IMR-90 (cell line): ENCODE results near the gene BAIAP2L1. TPM values are rescaled to one million over a fixed set of nuclear protein-coding genes. Genes with fewer than 3 reads are reported as not detected.

ENCODE experiments used
- ATAC-seq: fragments of 200-7000 bp; cut with Tn5 transposase; 2 replicates; pipeline ENCODE4 v1.9.1; 2020; ENCODE audit warnings: low read depth, mild to moderate bottlenecking, moderate library complexity
- BruUV-seq: library from RNA; stranded (reverse); fragments of 400-500 nt; replicated peaks from 2 replicates; lab custom pipeline; 2021; lab: Mats Ljungman, UMichigan
- CTCF ChIA-PET: fragments of 300-600 bp; formaldehyde crosslinking; extraction: SDS; loops from one replicate; lab custom pipeline; 2021; ENCODE audit warnings: antibody characterized with exemption; lab: Yijun Ruan, JAX
- POLR2A ChIA-PET: fragments of 300-600 bp; sonication (Branson Sonifier 250); formaldehyde crosslinking; loops from one replicate; lab custom pipeline; 2022; ENCODE audit warnings: antibody characterized with exemption; ENCODE audit not compliant: unreplicated experiment; lab: Charles Lee
- DNase-seq: peaks from one replicate; pipeline ENCODE4 v3.0.0; 2013
- H2AFZ ChIP-seq: replicated peaks from 2 replicates; pipeline ENCODE3; 2013; ENCODE audit warnings: low read length, mild to moderate bottlenecking; ENCODE audit not compliant: poor library complexity
- H2AK5ac ChIP-seq: 2 replicates; pipeline ENCODE4 v1.6.1; 2013; ENCODE audit warnings: low read depth, low read length, inconsistent platforms
- H2AK9ac ChIP-seq: replicated peaks from 2 replicates; pipeline ENCODE3; 2013; ENCODE audit warnings: mild to moderate bottlenecking, low read depth, low read length, moderate library complexity; ENCODE audit not compliant: poor library complexity
- H2BK120ac ChIP-seq: 2 replicates; pipeline ENCODE4 v1.6.1; 2013; ENCODE audit warnings: low read depth, low read length, inconsistent platforms
- H2BK15ac ChIP-seq: 3 replicates; pipeline ENCODE4 v1.6.1; 2013; ENCODE audit warnings: low read depth, low read length, inconsistent platforms
- H2BK20ac ChIP-seq: 2 replicates; pipeline ENCODE4 v1.6.1; 2013; ENCODE audit warnings: low read depth, mild to moderate bottlenecking, inconsistent platforms, low read length, moderate library complexity
- H2BK5ac ChIP-seq: 2 replicates; pipeline ENCODE4 v1.6.1; 2013; ENCODE audit warnings: mild to moderate bottlenecking, low read depth, low read length, inconsistent platforms; ENCODE audit not compliant: poor library complexity, severe bottlenecking
- H3K14ac ChIP-seq: replicated peaks from 2 replicates; pipeline ENCODE4 v1.6.1; 2013; ENCODE audit warnings: low read depth, low read length, inconsistent platforms
- H3K18ac ChIP-seq: 2 replicates; pipeline ENCODE4 v1.6.1; 2013; ENCODE audit warnings: low read depth, low read length, control low read depth
- H3K23ac ChIP-seq: 2 replicates; pipeline ENCODE4 v1.6.1; 2013; ENCODE audit warnings: low read depth, low read length, inconsistent platforms
- H3K27ac ChIP-seq: 2 replicates; pipeline ENCODE4 v1.5.1; 2013; ENCODE audit warnings: mild to moderate bottlenecking, control low read depth, low read length; ENCODE audit not compliant: insufficient read depth
- H3K27me3 ChIP-seq: 2 replicates; pipeline ENCODE4 v1.6.1; 2013; ENCODE audit warnings: low read length; ENCODE audit not compliant: control insufficient read depth, insufficient read depth
- H3K36me3 ChIP-seq: 2 replicates; pipeline ENCODE4 v1.6.1; 2013; ENCODE audit warnings: low read length, mixed read lengths; ENCODE audit not compliant: control insufficient read depth, insufficient read depth
- H3K4ac ChIP-seq: 2 replicates; pipeline ENCODE4 v1.6.1; 2013; ENCODE audit warnings: low read depth, low read length, inconsistent platforms
- H3K4me1 ChIP-seq: 2 replicates; pipeline ENCODE4 v1.6.1; 2013; ENCODE audit warnings: low read length, mixed read lengths; ENCODE audit not compliant: control insufficient read depth, insufficient read depth
- H3K4me2 ChIP-seq: 2 replicates; pipeline ENCODE4 v1.6.1; 2013; ENCODE audit warnings: low read depth, mild to moderate bottlenecking, control low read depth, low read length, moderate library complexity
- H3K4me3 ChIP-seq: 2 replicates; pipeline ENCODE4 v1.5.1; 2013; ENCODE audit warnings: low read depth, mild to moderate bottlenecking, control low read depth, low read length, moderate library complexity; ENCODE audit not compliant: insufficient read depth
- H3K56ac ChIP-seq: 2 replicates; pipeline ENCODE4 v1.6.1; 2013; ENCODE audit warnings: low read length, inconsistent platforms; ENCODE audit not compliant: insufficient read depth; ENCODE audit errors: extremely low read depth
- H3K79me1 ChIP-seq, 2 experiments: 2 replicates each; pipeline ENCODE4 v1.6.1; 2013; ENCODE audit warnings: low read length in 2 of 2, inconsistent platforms in 1 of 2, low read depth in 1 of 2
- H3K9ac ChIP-seq: 2 replicates; pipeline ENCODE4 v1.6.1; 2013; ENCODE audit warnings: low read depth, low read length, control low read depth
- H3K9me1 ChIP-seq: 2 replicates; pipeline ENCODE4 v1.6.1; 2013; ENCODE audit warnings: low read length, inconsistent platforms; ENCODE audit not compliant: insufficient read depth
- H3K9me3 ChIP-seq: 2 replicates; pipeline ENCODE4 v1.6.1; 2013; ENCODE audit warnings: low read length; ENCODE audit not compliant: control insufficient read depth, insufficient read depth
- H4K20me1 ChIP-seq: 2 replicates; pipeline ENCODE4 v1.6.1; 2013; ENCODE audit warnings: low read length, inconsistent platforms; ENCODE audit not compliant: insufficient read depth
- H4K5ac ChIP-seq: 2 replicates; pipeline ENCODE4 v1.6.1; 2013; ENCODE audit warnings: mild to moderate bottlenecking, low read depth, low read length, control low read depth
- H4K8ac ChIP-seq, 2 experiments: 2 replicates each; pipeline ENCODE4 v1.6.1; 2013; ENCODE audit warnings: low read depth in 2 of 2, low read length in 2 of 2, control low read depth in 1 of 2, inconsistent platforms in 1 of 2
- H4K91ac ChIP-seq: 2 replicates; pipeline ENCODE4 v1.6.1; 2013; ENCODE audit warnings: low read depth, low read length, inconsistent platforms; ENCODE audit not compliant: insufficient read depth
- BHLHE40 ChIP-seq: fragments of 150-350 bp; IDR thresholded peaks from 2 replicates; pipeline ENCODE4 v1.6.1; 2016; ENCODE audit warnings: mild to moderate bottlenecking, low read depth, low read length
- CEBPB ChIP-seq: IDR thresholded peaks from 2 replicates; pipeline ENCODE4 v1.6.1; 2012; ENCODE audit warnings: low read depth, low read length, improper control_type of control experiment
- CHD1 ChIP-seq: IDR thresholded peaks from 2 replicates; pipeline ENCODE4 v1.6.1; 2012; ENCODE audit warnings: low read depth, low read length, improper control_type of control experiment
- CTCF ChIP-seq: conservative IDR thresholded peaks from 2 replicates; pipeline ENCODE4 v1.5.1; 2012; ENCODE audit warnings: mild to moderate bottlenecking, low read depth, low read length, improper control_type of control experiment
- FOS ChIP-seq: fragments of 150-350 bp; IDR thresholded peaks from 2 replicates; pipeline ENCODE4 v1.6.1; 2016; ENCODE audit warnings: low read depth, low read length
- MAFK ChIP-seq: IDR thresholded peaks from 2 replicates; pipeline ENCODE4 v1.6.1; 2012; ENCODE audit warnings: low read depth, low read length, improper control_type of control experiment
- MAZ ChIP-seq: IDR thresholded peaks from 2 replicates; pipeline ENCODE4 v1.6.1; 2012; ENCODE audit warnings: low read depth, mild to moderate bottlenecking, low read length, improper control_type of control experiment, moderate library complexity, borderline replicate concordance
- MXI1 ChIP-seq: IDR thresholded peaks from 2 replicates; pipeline ENCODE4 v1.6.1; 2012; ENCODE audit warnings: low read depth, mild to moderate bottlenecking, low read length, moderate library complexity, borderline replicate concordance
- NFE2L2 ChIP-seq: fragments of 150-350 bp; IDR thresholded peaks from 2 replicates; pipeline ENCODE4 v1.6.1; 2016; ENCODE audit warnings: low read depth, mild to moderate bottlenecking, low read length
- POLR2A ChIP-seq: IDR thresholded peaks from 2 replicates; pipeline ENCODE4 v1.6.1; 2012; ENCODE audit warnings: mild to moderate bottlenecking, low read depth, low read length
- RAD21 ChIP-seq: IDR thresholded peaks from 2 replicates; pipeline ENCODE4 v1.6.1; 2012; ENCODE audit warnings: low read length, improper control_type of control experiment
- RCOR1 ChIP-seq: IDR thresholded peaks from 2 replicates; pipeline ENCODE4 v1.6.1; 2012; ENCODE audit warnings: mild to moderate bottlenecking, low read length, improper control_type of control experiment; ENCODE audit not compliant: insufficient replicate concordance
- RFX5 ChIP-seq: IDR thresholded peaks from 2 replicates; pipeline ENCODE4 v1.8.0; 2012; ENCODE audit warnings: low read depth, mild to moderate bottlenecking, low read length, moderate library complexity
- SMC3 ChIP-seq: fragments of 150-350 bp; IDR thresholded peaks from 2 replicates; pipeline ENCODE4 v1.6.1; 2016; ENCODE audit warnings: low read depth, mild to moderate bottlenecking, antibody characterized with exemption, low read length, moderate library complexity
- USF2 ChIP-seq: fragments of 150-350 bp; IDR thresholded peaks from 2 replicates; pipeline ENCODE4 v1.6.1; 2017; ENCODE audit warnings: mild to moderate bottlenecking, antibody characterized with exemption, low read length, low read depth
- WGBS, 2 experiments: methylation state at CpG; one replicate each; pipeline versions ENCODE4 v1.1.5 to v1.1.7; 2013; ENCODE audit warnings: missing lambda C conversion rate in 2 of 2; ENCODE audit not compliant: insufficient read length in 1 of 2; ENCODE audit errors: extremely low coverage in 2 of 2; 5-methylcytosine and 5-hydroxymethylcytosine counted together
- dilution Hi-C: fragments of 300-500 bp; cut with HindIII; formaldehyde crosslinking; loops from one replicate; pipeline ENCODE4 v1.14.3; 2018; ENCODE audit warnings: low sequenced_read_pairs; ENCODE audit not compliant: unreplicated experiment
- in situ Hi-C: fragments of 300-500 bp; cut with MboI; formaldehyde crosslinking; loops from 3 replicates; pipeline ENCODE4 v1.14.3; 2019; ENCODE audit warnings: low sequenced_read_pairs, inconsistent platforms, mixed read lengths
- intact Hi-C: fragments of 100-400 bp; cut with micrococcal nuclease; formaldehyde crosslinking; loops from 2 replicates; pipeline ENCODE4 v1.10.0; 2022
- polyA plus RNA-seq, 3 experiments: library from polyadenylated mRNA; depleted of rRNA; stranded (reverse); fragments of >200 nt; gene quantifications; 2 replicates each; pipeline ENCODE4 v1.2.3, GENCODE V29; 2012; ENCODE audit warnings: low replicate concordance in 1 of 3
- total RNA-seq: library from RNA; depleted of rRNA; stranded (reverse); fragments of >200 nt; gene quantifications from 2 replicates; pipeline ENCODE4 v1.2.3, GENCODE V29; 2012

The BAIAP2L1 gene
- total and polyA plus RNA-seq, 2 of the 4 experiments (the other 2 are of a cell fraction), result 2.2 to 6.0 TPM

GRCh38 chr7:98281757-98282606 is 118.9 kb downstream of the BAIAP2L1 start:
- Histone ChIP-seq H3K27ac (peak overlapping the region; percentile 91), H4K91ac (peak overlapping the region; percentile 85), H2BK20ac (no peak overlapping the region), H2AFZ (peak overlapping the region; percentile 80), H4K5ac (peak overlapping the region; percentile 61), H3K9ac (peak overlapping the region; percentile 94), H2AK5ac (peak overlapping the region; percentile 97), H3K9me3 (no peaks in the 10 kb centered on the region), H3K18ac (peak overlapping the region; percentile 31; the same call in 1 of the 2 replicates), H3K4me1 (peaks cover 39% of the 10 kb centered on the region), H3K36me3 (peaks cover 17% of the 10 kb centered on the region; the same call in 1 of the 2 replicates), H4K20me1 (peaks cover 41% of the 10 kb centered on the region), H3K14ac (peak overlapping the region; percentile 86), H3K9me1 (peaks cover 17% of the 10 kb centered on the region), H2BK120ac (peak overlapping the region; percentile 66; the same call in 1 of the 2 replicates), H2AK9ac (peak overlapping the region; percentile 99), H3K23ac (peak overlapping the region; percentile 79; the same call in 1 of the 2 replicates), H3K56ac (peak overlapping the region; percentile 79), H3K79me1 (peaks cover 12 to 51% of the 10 kb centered on the region in 2 experiments; a peak in 3 of 4 replicates), H2BK5ac (peak overlapping the region; percentile 83), H3K4me2 (peak overlapping the region; percentile 97), H2BK15ac (no peak overlapping the region), H3K4ac (peak overlapping the region; percentile 92), H4K8ac (peak overlapping the region; percentile 12 to 46; a peak in 2 of 4 replicates), H3K27me3 (no peaks in the 10 kb centered on the region), H3K4me3 (peak overlapping the region; percentile 88)
- in situ Hi-C loops, result no loop called here
- DNase-seq, result no peak
- WGBS, 2 experiments, result 0% methylated on average over 16 of the region's 77 CpGs; no CpG with 5 or more reads in 1 of the 2 experiments
- POLR2A ChIA-PET, result no interaction called here
- intact Hi-C loops, result no loop called here
- TSS peak; percentile 50 for BruUV-seq
- CTCF ChIA-PET, result interaction anchor here (0.6 to 0.8 kb wide), 2 partner anchors 15 to 83 kb away, joined by 3 to 8 read pairs; no protein-coding TSS in a partner anchor
- dilution Hi-C loops, result no loop called here
- ATAC-seq, result peak; percentile 25
- TF ChIP-seq POLR2A (0 out of 2 replicates have a peak, but pooled peaks have one; percentile 9), SMC3 (no peak), CHD1 (no peak), RCOR1 (no peak), FOS (no peak), BHLHE40 (no peak), CTCF (no peak), RAD21 (no peak), NFE2L2 (no peak), CEBPB (no peak), MXI1 (0 out of 2 replicates have a peak, but pooled peaks have one; percentile 2), MAFK (no peak), RFX5 (no peak), USF2 (no peak), MAZ (no peak)
